ENCODE measurements around the gene MLXIP. TPM values are rescaled to one million over a fixed set of nuclear protein-coding genes. Genes with fewer than 3 reads are reported as not detected.

MLXIP gene
- total RNA-seq, 2 donors from 2014 or later, result 158 to 201 TPM

DNA sequence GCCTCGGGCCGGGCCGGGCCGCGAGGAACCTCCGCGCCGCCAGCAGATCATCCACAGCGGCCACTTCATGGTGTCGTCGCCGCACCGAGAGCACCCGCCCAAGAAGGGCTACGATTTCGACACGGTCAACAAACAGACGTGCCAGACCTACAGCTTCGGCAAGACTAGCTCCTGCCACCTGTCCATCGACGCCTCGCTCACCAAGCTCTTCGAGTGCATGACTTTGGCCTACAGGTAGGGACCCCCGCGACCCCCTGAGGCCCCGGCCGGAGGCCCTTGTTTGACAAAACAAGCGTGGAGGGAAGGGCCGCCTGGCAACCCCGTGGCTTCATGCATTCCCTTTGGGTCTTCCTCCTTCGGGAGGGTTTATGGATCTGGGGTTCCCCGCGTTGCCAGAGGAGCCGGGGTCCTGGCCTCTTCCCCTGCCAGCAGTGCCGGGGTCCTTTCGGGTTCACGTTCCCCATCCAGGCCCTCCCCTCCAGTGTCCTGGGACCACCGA, 526 bp downstream of the MLXIP start:
- TF ChIP-seq, protein P1, sequence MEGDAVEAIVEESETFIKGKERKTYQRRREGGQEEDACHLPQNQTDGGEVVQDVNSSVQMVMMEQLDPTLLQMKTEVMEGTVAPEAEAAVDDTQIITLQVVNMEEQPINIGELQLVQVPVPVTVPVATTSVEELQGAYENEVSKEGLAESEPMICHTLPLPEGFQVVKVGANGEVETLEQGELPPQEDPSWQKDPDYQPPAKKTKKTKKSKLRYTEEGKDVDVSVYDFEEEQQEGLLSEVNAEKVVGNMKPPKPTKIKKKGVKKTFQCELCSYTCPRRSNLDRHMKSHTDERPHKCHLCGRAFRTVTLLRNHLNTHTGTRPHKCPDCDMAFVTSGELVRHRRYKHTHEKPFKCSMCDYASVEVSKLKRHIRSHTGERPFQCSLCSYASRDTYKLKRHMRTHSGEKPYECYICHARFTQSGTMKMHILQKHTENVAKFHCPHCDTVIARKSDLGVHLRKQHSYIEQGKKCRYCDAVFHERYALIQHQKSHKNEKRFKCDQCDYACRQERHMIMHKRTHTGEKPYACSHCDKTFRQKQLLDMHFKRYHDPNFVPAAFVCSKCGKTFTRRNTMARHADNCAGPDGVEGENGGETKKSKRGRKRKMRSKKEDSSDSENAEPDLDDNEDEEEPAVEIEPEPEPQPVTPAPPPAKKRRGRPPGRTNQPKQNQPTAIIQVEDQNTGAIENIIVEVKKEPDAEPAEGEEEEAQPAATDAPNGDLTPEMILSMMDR (IDR thresholded peaks at IDR 0.05), result no peak
- H3K4me3 ChIP-seq, result peak overlapping the region; percentile 81
- H3K4me1 ChIP-seq, result peaks cover 11% of the 10 kb centered on the region
- peak overlapping the region; percentile 80 for H3K27ac ChIP-seq
- no peaks in the 10 kb centered on the region for H3K36me3 ChIP-seq
- H3K27me3 ChIP-seq, result no peaks in the 10 kb centered on the region
- H3K9ac ChIP-seq (ENCODE audit: low read depth in 2 of 2, low read length in 2 of 2), result peak overlapping the region; percentile 87 to 90
- DNase-seq, result peak; percentile 44
- intact Hi-C loops (cut with DNase I), result no loop called here
- H3K9me3 ChIP-seq, result no peaks in the 10 kb centered on the region

DNA sequence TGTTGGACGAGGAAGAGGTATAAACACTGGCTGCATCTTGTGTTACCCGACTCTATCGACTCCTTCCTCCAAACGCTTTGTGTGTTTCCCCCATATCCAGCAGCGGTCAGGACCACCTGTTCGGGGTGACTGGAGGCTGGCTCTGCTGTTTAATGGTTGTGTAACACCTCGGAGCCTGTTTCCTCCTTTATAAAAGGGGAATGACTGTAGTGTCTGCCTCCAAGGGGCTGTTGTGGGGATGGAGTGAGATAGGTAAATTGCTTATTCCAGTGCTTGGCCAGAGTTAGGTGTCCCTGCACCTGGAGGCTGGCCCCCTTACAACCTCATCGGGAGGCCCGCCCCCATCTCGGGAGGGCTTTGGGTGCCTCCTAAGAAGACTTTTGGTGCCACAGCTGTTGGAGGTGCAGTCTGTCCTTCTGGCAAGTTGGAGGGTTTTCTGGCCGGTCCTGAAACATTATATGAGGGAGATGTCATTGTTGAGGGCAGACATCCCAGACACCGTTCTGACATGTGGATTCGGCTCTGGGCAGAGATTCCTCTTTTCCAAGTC, 1.1 kb downstream of the MLXIP start:
- intact Hi-C loops (cut with DNase I), result loop anchor here (5.0 kb wide), 1 partner anchor 38 kb away; no protein-coding TSS in a partner anchor
- Histone ChIP-seq H3K9ac (ENCODE audit: low read depth in 2 of 2, low read length in 2 of 2) (peak overlapping the region; percentile 87 to 90), H3K36me3 (no peaks in the 10 kb centered on the region), H3K4me3 (peak overlapping the region; percentile 81), H3K27ac (peak overlapping the region; percentile 80), H3K4me1 (peaks cover 11% of the 10 kb centered on the region), H3K9me3 (no peaks in the 10 kb centered on the region), H3K27me3 (no peaks in the 10 kb centered on the region)
- TF ChIP-seq, protein P1 (IDR thresholded peaks at IDR 0.05), result no peak
- DNase-seq, result peak; percentile 42

DNA sequence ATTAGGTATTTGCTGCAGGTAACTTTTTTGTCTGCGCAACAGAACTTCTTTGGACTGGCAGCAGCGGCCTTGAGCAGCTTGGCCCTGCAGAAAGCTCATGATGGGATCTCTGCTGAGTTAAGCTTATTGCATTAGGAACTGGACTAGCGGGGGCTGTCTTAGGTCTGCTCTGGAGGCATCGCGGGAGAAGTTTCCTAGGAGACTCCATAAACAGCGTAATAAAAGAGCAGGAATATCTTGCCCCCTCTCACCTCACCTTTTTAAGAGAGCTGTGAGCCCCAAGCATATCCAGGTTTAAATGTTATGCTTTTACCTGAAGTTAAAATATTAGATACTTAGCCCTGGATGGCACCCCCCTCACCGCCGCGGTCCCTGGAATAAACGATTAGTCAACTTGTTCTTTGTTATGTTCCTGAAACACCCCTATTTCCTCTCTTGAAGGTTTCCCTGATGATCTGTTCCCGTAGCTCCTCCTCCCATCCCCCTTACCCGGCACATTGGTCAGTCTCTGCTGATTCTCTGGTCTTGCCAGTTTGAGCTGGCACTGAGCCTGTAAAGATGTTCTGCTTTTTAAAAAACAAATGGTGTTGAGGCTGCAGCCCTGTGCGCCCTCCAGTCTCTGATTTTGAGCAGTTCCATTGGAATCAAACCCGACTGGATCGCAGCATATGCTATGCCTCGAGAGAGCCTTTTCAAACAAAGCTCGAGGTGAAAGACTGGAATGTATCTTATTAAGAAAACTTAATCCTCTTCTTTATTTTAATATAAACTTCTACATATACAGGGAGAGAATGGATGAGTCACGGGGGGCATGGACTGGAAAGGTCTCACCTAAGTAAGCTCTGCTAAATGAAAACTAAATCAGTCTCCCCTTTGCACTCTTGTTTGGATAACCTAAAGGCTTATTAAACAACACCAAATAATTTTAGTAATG, 1.9 kb downstream of the MLXIP start:
- Histone ChIP-seq H3K4me3 (peak overlapping the region; percentile 81), H3K27ac (peak overlapping the region; percentile 80), H3K36me3 (no peaks in the 10 kb centered on the region), H3K4me1 (peaks cover 11% of the 10 kb centered on the region), H3K9me3 (no peaks in the 10 kb centered on the region), H3K9ac (ENCODE audit: low read depth in 2 of 2, low read length in 2 of 2) (peak overlapping the region; percentile 87 to 90), H3K27me3 (no peaks in the 10 kb centered on the region)
- peak; percentile 84 for DNase-seq
- intact Hi-C loops (cut with DNase I), result loop anchor here (5.0 kb wide), 1 partner anchor 37 kb away; no protein-coding TSS in a partner anchor
- TF ChIP-seq, protein P1 (IDR thresholded peaks at IDR 0.05), result no peak

DNA sequence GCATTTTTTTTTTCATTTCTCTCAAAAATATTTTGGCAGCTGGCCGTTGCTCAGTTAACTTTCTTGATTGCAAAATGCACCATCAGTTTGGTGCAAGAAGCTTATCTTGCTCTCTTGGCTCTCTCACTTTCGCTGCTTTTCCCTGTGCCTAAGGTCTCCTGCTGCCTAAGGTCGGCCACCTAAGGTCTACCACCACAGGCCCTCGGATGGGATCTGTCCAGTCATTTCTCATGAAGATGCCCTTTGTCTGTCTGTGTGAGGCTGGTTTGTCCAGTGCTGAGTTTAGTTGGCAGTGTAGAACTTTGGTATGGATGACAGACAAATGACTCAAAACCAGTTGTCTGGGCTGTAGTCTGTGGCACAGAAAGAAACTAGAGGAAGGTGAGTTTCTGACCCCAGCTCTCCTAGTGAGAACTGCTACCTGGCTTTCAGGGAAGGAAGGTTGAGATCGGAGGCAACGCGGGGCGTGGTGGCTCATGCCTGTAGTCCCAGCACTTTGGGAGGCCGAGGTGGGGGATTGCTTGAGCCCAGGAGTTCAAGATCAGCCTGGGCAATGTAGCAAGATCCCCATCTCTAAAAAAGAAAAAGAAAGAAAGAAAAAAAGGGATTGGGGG, 2.6 kb downstream of the MLXIP start:
- Histone ChIP-seq H3K4me1 (peaks cover 11% of the 10 kb centered on the region), H3K36me3 (no peaks in the 10 kb centered on the region), H3K9ac (ENCODE audit: low read depth in 2 of 2, low read length in 2 of 2) (peak overlapping the region; percentile 54 to 87), H3K4me3 (peak overlapping the region; percentile 81), H3K27me3 (no peaks in the 10 kb centered on the region), H3K27ac (peak overlapping the region; percentile 80), H3K9me3 (no peaks in the 10 kb centered on the region)
- intact Hi-C loops (cut with DNase I), result loop anchor here (5.0 kb wide), 1 partner anchor 36 kb away; no protein-coding TSS in a partner anchor
- TF ChIP-seq, protein P1 (IDR thresholded peaks at IDR 0.05), result no peak
- DNase-seq, result peak; percentile 32

DNA sequence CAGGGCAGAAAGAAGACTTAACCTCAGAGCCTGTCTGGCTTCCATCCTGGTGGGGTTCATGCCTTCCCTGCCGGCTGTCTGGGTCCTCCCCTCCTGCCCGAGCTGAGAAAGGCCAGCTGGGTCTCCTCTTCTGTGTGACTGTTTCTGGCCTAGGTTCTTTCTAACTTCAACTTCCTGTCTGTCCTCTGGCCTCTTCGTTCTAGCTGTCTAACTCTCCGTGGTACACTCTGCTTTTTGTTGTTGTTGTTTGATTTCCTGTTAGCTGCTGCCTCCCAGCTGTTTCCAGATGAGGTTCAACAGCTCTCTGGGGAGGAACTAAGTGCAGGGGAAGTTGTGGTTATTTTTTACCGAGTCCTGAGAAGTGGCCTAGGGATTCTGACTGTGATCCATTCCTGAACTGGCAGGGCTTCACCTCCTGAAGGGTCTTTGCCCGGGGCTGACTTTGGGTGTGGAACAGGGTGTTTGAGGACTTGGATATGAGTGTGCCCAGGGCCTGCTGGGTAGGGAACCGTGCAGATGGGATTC, 3.2 kb downstream of the MLXIP start:
- Histone ChIP-seq H3K9me3 (no peaks in the 10 kb centered on the region), H3K27me3 (no peaks in the 10 kb centered on the region), H3K9ac (ENCODE audit: low read depth in 2 of 2, low read length in 2 of 2) (peak overlapping the region; percentile 54 to 87), H3K4me3 (peak overlapping the region; percentile 81), H3K4me1 (peaks cover 15% of the 10 kb centered on the region), H3K36me3 (no peaks in the 10 kb centered on the region), H3K27ac (peak overlapping the region; percentile 80)
- TF ChIP-seq, protein P1 (IDR thresholded peaks at IDR 0.05), result no peak
- intact Hi-C loops (cut with DNase I), result loop anchor here (5.0 kb wide), 1 partner anchor 36 kb away; no protein-coding TSS in a partner anchor
- DNase-seq, result peak; percentile 71

All from colonic mucosa (tissue), 4 donors.